Osteoblast (primary cell): ENCODE measurements around the gene LCTL. TPM values are rescaled to one million over a fixed set of nuclear protein-coding genes. Genes with fewer than 3 reads are reported as not detected.
A peak's percentile ranks its signal among the peaks of the same experiment; 100 is the strongest.

Experiments used
- DNase-seq: peaks from one replicate; pipeline ENCODE4 v3.0.0; 2011; ENCODE audit warnings: low spot score, mixed read lengths; ENCODE audit not compliant: insufficient read length; ENCODE audit errors: missing footprints
- H2AFZ ChIP-seq: 2 replicates; pipeline ENCODE4 v1.6.0; 2011; ENCODE audit warnings: mild to moderate bottlenecking, low read length
- H3K27ac ChIP-seq: 2 replicates; pipeline ENCODE4 v1.5.1; 2011; ENCODE audit warnings: mild to moderate bottlenecking, low read depth, low read length, moderate library complexity
- H3K27me3 ChIP-seq: 2 replicates; pipeline ENCODE4 v1.6.0; 2012; ENCODE audit warnings: mild to moderate bottlenecking, control low read depth, inconsistent platforms, low read length, moderate library complexity; ENCODE audit not compliant: insufficient read depth
- H3K36me3 ChIP-seq: 2 replicates; pipeline ENCODE4 v1.5.1; 2011; ENCODE audit warnings: mild to moderate bottlenecking, low read length, control low read depth, moderate library complexity; ENCODE audit not compliant: insufficient read depth
- H3K4me1 ChIP-seq: 2 replicates; pipeline ENCODE4 v1.5.1; 2011; ENCODE audit warnings: mild to moderate bottlenecking, low read length, control low read depth, moderate library complexity; ENCODE audit not compliant: insufficient read depth
- H3K4me2 ChIP-seq: 2 replicates; pipeline ENCODE4 v1.6.0; 2011; ENCODE audit warnings: mild to moderate bottlenecking, low read length; ENCODE audit not compliant: insufficient read depth
- H3K4me3 ChIP-seq: fragments of 200-600 bp; sonication (generic); 3 replicates; pipeline ENCODE4 v1.5.1; 2012; ENCODE audit warnings: mild to moderate bottlenecking, low read length, inconsistent platforms; ENCODE audit not compliant: insufficient read depth
- H3K79me2 ChIP-seq: 2 replicates; pipeline ENCODE4 v1.6.0; 2012; ENCODE audit warnings: mild to moderate bottlenecking, low read length, control low read depth, inconsistent platforms; ENCODE audit not compliant: insufficient read depth
- H3K9me3 ChIP-seq: 2 replicates; pipeline ENCODE4 v1.5.1; 2011; ENCODE audit warnings: low read depth, low read length, control low read depth
- H4K20me1 ChIP-seq: 2 replicates; pipeline ENCODE4 v1.6.0; 2012; ENCODE audit warnings: mild to moderate bottlenecking, low read length, control low read depth; ENCODE audit not compliant: insufficient read depth
- total RNA-seq: library from RNA; depleted of rRNA; stranded (reverse); fragments of >200 nt; gene quantifications from 2 replicates; pipeline ENCODE4 v1.2.3, GENCODE V29; 2012
- TF ChIP-seq, protein P1 (sequence below): IDR thresholded peaks from 2 replicates; pipeline ENCODE4 v1.5.1; 2011; ENCODE audit warnings: mild to moderate bottlenecking, low read depth, low read length, moderate library complexity; ENCODE audit errors: extremely low read depth

The LCTL gene
- total RNA-seq, 1 donor: 1.4 TPM

DNA sequence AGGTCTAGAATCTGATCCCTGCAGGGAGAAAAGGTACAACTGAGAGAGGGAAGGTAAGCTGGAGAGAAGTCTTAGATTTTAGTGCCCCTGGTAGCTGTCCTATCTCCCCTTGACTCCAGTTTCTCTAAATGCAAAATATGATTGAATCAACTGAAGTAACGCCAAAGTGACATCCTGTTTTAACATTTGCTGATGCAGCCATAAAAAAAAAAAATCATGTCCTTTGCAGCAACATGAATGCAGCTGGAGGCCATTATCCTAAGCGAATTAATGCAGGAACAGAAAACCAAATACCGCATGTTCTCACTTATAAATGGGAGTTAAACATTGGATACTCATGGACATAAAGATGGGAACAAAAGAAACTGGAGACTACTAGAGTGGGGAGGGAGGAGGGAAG is 42.4 kb upstream of the LCTL start:
- Histone ChIP-seq H3K27me3 (no peaks in the 10 kb centered on the region), H3K4me2 (no peak overlapping the region), H3K36me3 (no peaks in the 10 kb centered on the region), H3K4me3 (no peak overlapping the region), H4K20me1 (no peaks in the 10 kb centered on the region), H3K27ac (no peak overlapping the region), H3K9me3 (no peaks in the 10 kb centered on the region), H3K79me2 (no peaks in the 10 kb centered on the region), H3K4me1 (no peaks in the 10 kb centered on the region), H2AFZ (no peak overlapping the region)
- DNase-seq: no peak
- TF ChIP-seq, protein P1, sequence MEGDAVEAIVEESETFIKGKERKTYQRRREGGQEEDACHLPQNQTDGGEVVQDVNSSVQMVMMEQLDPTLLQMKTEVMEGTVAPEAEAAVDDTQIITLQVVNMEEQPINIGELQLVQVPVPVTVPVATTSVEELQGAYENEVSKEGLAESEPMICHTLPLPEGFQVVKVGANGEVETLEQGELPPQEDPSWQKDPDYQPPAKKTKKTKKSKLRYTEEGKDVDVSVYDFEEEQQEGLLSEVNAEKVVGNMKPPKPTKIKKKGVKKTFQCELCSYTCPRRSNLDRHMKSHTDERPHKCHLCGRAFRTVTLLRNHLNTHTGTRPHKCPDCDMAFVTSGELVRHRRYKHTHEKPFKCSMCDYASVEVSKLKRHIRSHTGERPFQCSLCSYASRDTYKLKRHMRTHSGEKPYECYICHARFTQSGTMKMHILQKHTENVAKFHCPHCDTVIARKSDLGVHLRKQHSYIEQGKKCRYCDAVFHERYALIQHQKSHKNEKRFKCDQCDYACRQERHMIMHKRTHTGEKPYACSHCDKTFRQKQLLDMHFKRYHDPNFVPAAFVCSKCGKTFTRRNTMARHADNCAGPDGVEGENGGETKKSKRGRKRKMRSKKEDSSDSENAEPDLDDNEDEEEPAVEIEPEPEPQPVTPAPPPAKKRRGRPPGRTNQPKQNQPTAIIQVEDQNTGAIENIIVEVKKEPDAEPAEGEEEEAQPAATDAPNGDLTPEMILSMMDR: no peak

GRCh38 chr15:66603301-66604179 is 37.7 kb upstream of the LCTL start:
- Histone ChIP-seq H2AFZ (peak overlapping the region; percentile 73), H3K4me1 (no peaks in the 10 kb centered on the region), H4K20me1 (no peaks in the 10 kb centered on the region), H3K36me3 (no peaks in the 10 kb centered on the region), H3K79me2 (no peaks in the 10 kb centered on the region), H3K4me3 (no peak overlapping the region), H3K9me3 (no peaks in the 10 kb centered on the region), H3K27ac (no peak overlapping the region), H3K27me3 (no peaks in the 10 kb centered on the region), H3K4me2 (no peak overlapping the region)
- TF ChIP-seq, protein P1: peak; percentile 83
- DNase-seq: peak; percentile 85

DNA sequence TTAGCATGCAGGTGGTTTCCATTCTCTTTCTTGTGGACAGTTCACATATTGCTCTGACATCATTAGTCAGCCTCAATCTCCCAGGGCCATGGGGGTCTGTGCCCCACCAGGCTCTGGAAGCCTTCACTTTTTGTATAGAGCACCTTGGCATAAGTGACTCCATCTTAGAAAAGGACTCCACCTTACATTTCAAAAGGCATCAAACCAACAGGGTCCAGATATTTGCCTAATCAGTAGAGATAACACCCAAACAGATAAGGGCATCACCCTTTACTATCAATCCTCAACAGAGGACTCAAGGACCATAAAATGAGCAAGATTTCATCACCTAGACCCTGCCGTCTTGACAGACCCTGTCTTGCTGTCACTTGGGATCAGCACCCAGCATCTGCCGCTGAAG is 35.7 kb upstream of the LCTL start:
- no peaks in the 10 kb centered on the region for H3K36me3 ChIP-seq
- no peaks in the 10 kb centered on the region for H3K27me3 ChIP-seq
- H3K4me3 ChIP-seq: no peak overlapping the region
- TF ChIP-seq, protein P1: no peak
- no peaks in the 10 kb centered on the region for H4K20me1 ChIP-seq
- DNase-seq: no peak
- H3K27ac ChIP-seq: no peak overlapping the region
- no peaks in the 10 kb centered on the region for H3K4me1 ChIP-seq
- no peaks in the 10 kb centered on the region for H3K9me3 ChIP-seq
- no peak overlapping the region for H2AFZ ChIP-seq
- H3K79me2 ChIP-seq: no peaks in the 10 kb centered on the region
- H3K4me2 ChIP-seq: no peak overlapping the region

GRCh38 chr15:66600240-66600627 is 34.4 kb upstream of the LCTL start:
- Histone ChIP-seq H3K4me3 (no peak overlapping the region), H3K9me3 (no peaks in the 10 kb centered on the region), H3K4me1 (peaks cover 6% of the 10 kb centered on the region), H3K79me2 (no peaks in the 10 kb centered on the region), H2AFZ (no peak overlapping the region), H3K36me3 (no peaks in the 10 kb centered on the region), H3K4me2 (no peak overlapping the region), H4K20me1 (no peaks in the 10 kb centered on the region), H3K27ac (no peak overlapping the region), H3K27me3 (no peaks in the 10 kb centered on the region)
- TF ChIP-seq, protein P1: no peak
- no peak for DNase-seq
